ENCODE data around the gene ZCCHC14. TPM values are rescaled to one million over a fixed set of nuclear protein-coding genes. Genes with fewer than 3 reads are reported as not detected.

Gene ZCCHC14
- total and polyA plus RNA-seq, 2 of the 8 experiments (the other 6 are each of a cell fraction or from before 2014, with no cell fraction given): 8.2 to 28.2 TPM

DNA sequence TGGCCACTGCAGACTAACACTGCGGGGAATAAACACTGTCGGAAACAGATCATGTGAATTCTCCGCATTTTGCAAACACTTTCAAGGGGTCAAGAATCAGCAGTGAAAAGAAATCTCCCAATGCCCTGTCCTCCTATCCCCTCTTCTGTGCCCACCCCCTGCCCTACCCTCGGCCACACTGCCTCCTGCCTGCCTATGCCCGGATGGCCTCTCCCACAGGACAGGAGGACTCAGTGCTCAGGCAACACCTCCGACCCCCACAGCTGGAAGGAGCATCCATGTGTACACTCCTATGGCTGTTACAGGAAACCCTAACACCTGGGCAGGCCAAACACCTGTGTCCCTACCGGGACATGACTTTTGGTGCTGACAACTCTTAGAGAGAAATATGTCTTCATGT lies 133.7 kb downstream of the ZCCHC14 start:
- Histone ChIP-seq H3K56ac (replicated peaks; ENCODE audit: insufficient read length, low read depth, low read length) (no peak overlapping the region), H4K91ac (replicated peaks; ENCODE audit: insufficient read length, low read length) (no peak overlapping the region), H2BK15ac (ENCODE audit: low read length) (no peak overlapping the region), H2AFZ (ENCODE audit: low read length) (no peak overlapping the region), H3K36me3 (ENCODE audit: control insufficient read depth in 2 of 4, insufficient read depth in 4 of 4, low read length in 3 of 4) (peaks cover 0 to 17% (median 9%) of the 10 kb centered on the region in 4 experiments; a peak in 5 of 8 replicates), H3K9me3 (ENCODE audit: insufficient read depth in 2 of 2, low read depth in 1 of 2, low read length in 1 of 2) (no peaks in the 10 kb centered on the region), H3K4ac (replicated peaks; ENCODE audit: insufficient read length, low read depth, low read length) (no peak overlapping the region), H3K4me1 (replicated peaks in 1 of 4; ENCODE audit: control insufficient read depth in 3 of 4, insufficient read depth in 4 of 4, low read length in 3 of 4) (peaks cover 0 to 2% (median 0%) of the 10 kb centered on the region in 4 experiments; a peak in 1 of 7 replicates), H2AK5ac (ENCODE audit: low read depth, low read length) (no peak overlapping the region), H3K27me3 (replicated peaks in 1 of 4; ENCODE audit: control insufficient read depth in 3 of 4, extremely low read depth in 1 of 4, insufficient read depth in 3 of 4, low read length in 3 of 4) (no peaks in the 10 kb centered on the region), H4K20me1 (replicated peaks in 1 of 2; ENCODE audit: control insufficient read depth in 1 of 2, insufficient read depth in 2 of 2, low read length in 2 of 2) (peaks cover 3 to 14% of the 10 kb centered on the region in 2 experiments), H3K4me3 (ENCODE audit: extremely low read depth in 1 of 4, insufficient read depth in 2 of 4, low read depth in 3 of 4, low read length in 4 of 4) (no peak overlapping the region), H3K9ac (replicated peaks in 1 of 4; ENCODE audit: extremely low read depth in 1 of 4, low read depth in 3 of 4, low read length in 3 of 4) (no peak overlapping the region), H3K27ac (ENCODE audit: low read depth, low read length) (no peak overlapping the region), H2BK120ac (replicated peaks; ENCODE audit: low read depth, low read length) (no peak overlapping the region), H3K18ac (ENCODE audit: extremely low read depth, low read length) (no peak overlapping the region), H3K79me1 (ENCODE audit: low read depth, low read length) (peaks cover 7% of the 10 kb centered on the region), H3K23ac (ENCODE audit: insufficient read length) (no peak overlapping the region), H3K14ac (ENCODE audit: insufficient read length) (no peak overlapping the region), H2BK20ac (ENCODE audit: low read length) (no peak overlapping the region), H3K23me2 (ENCODE audit: low read depth, low read length) (no peaks in the 10 kb centered on the region), H4K5ac (ENCODE audit: insufficient read length, low read depth, low read length) (no peak overlapping the region), H2BK5ac (ENCODE audit: low read depth, low read length) (no peak overlapping the region), H4K8ac (ENCODE audit: extremely low read depth, insufficient read depth, low read length) (no peak overlapping the region), H3K4me2 (ENCODE audit: insufficient read depth in 1 of 2, low read depth in 2 of 2, low read length in 2 of 2) (no peak overlapping the region), H3K79me2 (ENCODE audit: control insufficient read depth in 1 of 2, insufficient read depth in 2 of 2, low read length in 2 of 2) (no peaks in the 10 kb centered on the region), H2BK12ac (ENCODE audit: low read depth, low read length) (no peak overlapping the region)
- DNase-seq (ENCODE audit: low read depth in 1 of 2, low spot score in 2 of 2) (no peak), FAIRE-seq (no peak)
- CTCF ChIA-PET (ENCODE audit: partially characterized antibody): interaction anchor here (0.7 kb wide), 1 partner anchor 183 kb away, joined by 3 read pairs; no protein-coding TSS in a partner anchor
- 96% methylated on average over 7 of the region's 7 CpGs; no CpG with 5 or more reads in 1 of the 2 experiments for WGBS, 2 experiments (ENCODE audit: extremely low coverage in 1 of 2, insufficient coverage in 1 of 2, insufficient read length in 1 of 2, insufficient replicate concordance in 2 of 2, low coverage in 1 of 2, low lambda C conversion rate in 2 of 2, missing lambda C conversion rate in 1 of 2)
- POLR2A ChIA-PET (ENCODE audit: partially characterized antibody): no interaction called here
- TF ChIP-seq SP2 (IDR thresholded peaks at IDR 0.05; ENCODE audit: low read length) (no peak), RBBP5 (IDR thresholded peaks at IDR 0.05; ENCODE audit: borderline replicate concordance, low read depth, low read length) (no peak), SP4 (IDR thresholded peaks at IDR 0.05; ENCODE audit: low read length) (no peak), SRF (IDR thresholded peaks at IDR 0.05; ENCODE audit: low read depth, low read length) (no peak), BCL11A (IDR thresholded peaks at IDR 0.05; ENCODE audit: low read depth in 2 of 2, low read length in 2 of 2) (no peak), TBP (IDR thresholded peaks at IDR 0.05; ENCODE audit: low read depth, low read length) (no peak), ASH2L (IDR thresholded peaks at IDR 0.05; ENCODE audit: low read length) (no peak), YY1 (IDR thresholded peaks at IDR 0.05; ENCODE audit: low read depth, low read length) (no peak), CTBP2 (IDR thresholded peaks at IDR 0.05; ENCODE audit: borderline replicate concordance, insufficient read depth, insufficient read length, low read length) (no peak), GABPA (IDR thresholded peaks at IDR 0.05; ENCODE audit: borderline replicate concordance, insufficient read depth, low read length) (no peak), CBX5 (IDR thresholded peaks at IDR 0.05; ENCODE audit: low read depth, low read length) (no peak), SUZ12 (IDR thresholded peaks at IDR 0.05; ENCODE audit: low read length) (no peak), KDM4A (IDR thresholded peaks at IDR 0.05; ENCODE audit: low read depth, low read length, severe bottlenecking) (no peak)
- TF ChIP-seq, protein P1, sequence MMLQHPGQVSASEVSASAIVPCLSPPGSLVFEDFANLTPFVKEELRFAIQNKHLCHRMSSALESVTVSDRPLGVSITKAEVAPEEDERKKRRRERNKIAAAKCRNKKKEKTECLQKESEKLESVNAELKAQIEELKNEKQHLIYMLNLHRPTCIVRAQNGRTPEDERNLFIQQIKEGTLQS (IDR thresholded peaks at IDR 0.05; ENCODE audit: insufficient read depth, low read depth, low read length): no peak
